HepG2 (cell line): ENCODE results near the gene PNO1.

Experiments
- KLF9 ChIP-seq: IDR thresholded peaks from 2 replicates; pipeline ENCODE4 v1.6.1; 2016; ENCODE audit warnings: low read depth
- NR2C2 ChIP-seq: sonication (generic); formaldehyde crosslinking; IDR thresholded peaks from 2 replicates; pipeline ENCODE4 v1.4.0; 2020; ENCODE audit warnings: missing genetic modification reagents, mild to moderate bottlenecking, moderate library complexity, borderline replicate concordance
- ZNF792 ChIP-seq: IDR thresholded peaks from 2 replicates; pipeline ENCODE4 v1.6.1; 2016
- TF ChIP-seq, protein P1 (sequence below): sonication (generic); formaldehyde crosslinking; IDR thresholded peaks from 2 replicates; pipeline ENCODE4 v1.5.1; 2020; ENCODE audit warnings: mild to moderate bottlenecking, missing genetic modification reagents

GRCh38 chr2:68177541-68177940 lies 19.9 kb downstream of the PNO1 start:
- TF ChIP-seq KLF9 (no peak), ZNF792 (no peak), NR2C2 (CRISPR knock-in tag) (no peak)
- TF ChIP-seq, protein P1, sequence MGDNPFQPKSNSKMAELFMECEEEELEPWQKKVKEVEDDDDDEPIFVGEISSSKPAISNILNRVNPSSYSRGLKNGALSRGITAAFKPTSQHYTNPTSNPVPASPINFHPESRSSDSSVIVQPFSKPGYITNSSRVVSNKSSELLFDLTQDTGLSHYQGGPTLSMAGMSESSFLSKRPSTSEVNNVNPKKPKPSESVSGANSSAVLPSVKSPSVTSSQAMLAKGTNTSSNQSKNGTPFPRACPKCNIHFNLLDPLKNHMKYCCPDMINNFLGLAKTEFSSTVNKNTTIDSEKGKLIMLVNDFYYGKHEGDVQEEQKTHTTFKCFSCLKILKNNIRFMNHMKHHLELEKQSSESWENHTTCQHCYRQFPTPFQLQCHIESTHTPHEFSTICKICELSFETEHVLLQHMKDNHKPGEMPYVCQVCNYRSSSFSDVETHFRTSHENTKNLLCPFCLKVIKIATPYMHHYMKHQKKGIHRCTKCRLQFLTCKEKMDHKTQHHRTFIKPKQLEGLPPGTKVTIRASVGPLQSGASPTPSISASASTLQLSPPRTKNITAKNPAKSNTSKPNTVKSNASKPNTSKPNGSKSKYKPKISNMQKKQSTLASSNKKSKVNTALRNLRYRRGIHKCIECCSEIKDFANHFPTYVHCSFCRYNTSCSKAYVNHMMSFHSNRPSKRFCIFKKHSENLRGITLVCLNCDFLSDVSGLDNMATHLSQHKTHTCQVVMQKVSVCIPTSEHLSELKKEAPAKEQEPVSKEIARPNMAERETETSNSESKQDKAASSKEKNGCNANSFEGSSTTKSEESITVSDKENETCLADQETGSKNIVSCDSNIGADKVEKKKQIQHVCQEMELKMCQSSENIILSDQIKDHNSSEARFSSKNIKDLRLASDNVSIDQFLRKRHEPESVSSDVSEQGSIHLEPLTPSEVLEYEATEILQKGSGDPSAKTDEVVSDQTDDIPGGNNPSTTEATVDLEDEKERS, result no peak
